Endothelial cell of umbilical vein (primary cell): Measurements from ENCODE around the gene TEAD4. TPM values are rescaled to one million over a fixed set of nuclear protein-coding genes. Genes with fewer than 3 reads are reported as not detected.

Source experiments
- BruUV-seq: library from RNA; stranded (reverse); fragments of 400-500 nt; replicated peaks from 2 replicates; lab custom pipeline; 2021; lab: Mats Ljungman, UMichigan
- CTCF ChIA-PET: fragments of 300-600, 350-600 bp; sonication (Branson Sonifier 250); formaldehyde crosslinking; loops from one replicate; lab custom pipeline; 2021; ENCODE audit warnings: antibody characterized with exemption, inconsistent platforms; lab: Charles Lee
- POLR2A ChIA-PET: fragments of 300-600, 350-600 bp; sonication (Branson Sonifier 250); formaldehyde crosslinking; loops from one replicate; lab custom pipeline; 2021; ENCODE audit warnings: antibody characterized with exemption, inconsistent platforms; lab: Charles Lee
- DNase-seq: peaks from one replicate; pipeline ENCODE4 v3.0.0-alpha.2; 2011; ENCODE audit warnings: low read depth, low spot score
- FAIRE-seq: peaks from 2 replicates; lab custom pipeline; 2011; peaks lifted over from hg19 to GRCh38; lab: Jason Lieb, UNC
- H2AFZ ChIP-seq: 2 replicates; pipeline ENCODE4 v1.6.0; 2012; ENCODE audit warnings: low read depth, low read length, control low read depth, inconsistent platforms
- H3K27ac ChIP-seq: 2 replicates; pipeline ENCODE4 v1.5.1; 2011; ENCODE audit warnings: low read depth, mild to moderate bottlenecking, control low read depth, low read length, moderate library complexity; ENCODE audit not compliant: insufficient read depth
- H3K27me3 ChIP-seq, 2 experiments: 2 replicates each; pipeline versions ENCODE4 v1.6.0 to v1.6.1; 2011; ENCODE audit warnings: low read length in 2 of 2, mixed read lengths in 1 of 2; ENCODE audit not compliant: control insufficient read depth in 2 of 2, insufficient read depth in 2 of 2
- H3K36me3 ChIP-seq, 2 experiments: 2 replicates in 1 of 2; 3 replicates in 1 of 2; pipeline ENCODE4 v1.5.1; 2011; ENCODE audit warnings: low read length in 2 of 2, mild to moderate bottlenecking in 1 of 2, moderate library complexity in 1 of 2; ENCODE audit not compliant: control insufficient read depth in 2 of 2, insufficient read depth in 2 of 2; ENCODE audit errors: extremely low read depth in 1 of 2
- H3K4me1 ChIP-seq: 3 replicates; pipeline ENCODE4 v1.5.1; 2011; ENCODE audit warnings: mild to moderate bottlenecking, low read length; ENCODE audit not compliant: control insufficient read depth, insufficient read depth; ENCODE audit errors: extremely low read depth
- H3K4me2 ChIP-seq: 2 replicates; pipeline ENCODE4 v1.6.1; 2011; ENCODE audit warnings: low read length, control low read depth, mixed read lengths; ENCODE audit not compliant: insufficient read depth
- H3K4me3 ChIP-seq, 3 experiments: fragments of 200-600 bp in 1 of 3; sonication (generic), shearing (Covaris generic) in 1 of 3; replicated peaks in 1 of 3; 2 replicates each; pipeline ENCODE4 v1.5.1; 2011 to 2016; ENCODE audit warnings: control low read depth in 3 of 3, low read length in 3 of 3, mild to moderate bottlenecking in 2 of 3, inconsistent platforms in 1 of 3, low read depth in 1 of 3, moderate library complexity in 1 of 3; ENCODE audit not compliant: insufficient read depth in 1 of 3
- H3K79me2 ChIP-seq: 2 replicates; pipeline ENCODE4 v1.6.0; 2012; ENCODE audit warnings: low read length, inconsistent platforms; ENCODE audit not compliant: control insufficient read depth, insufficient read depth
- H3K9ac ChIP-seq: replicated peaks from 2 replicates; pipeline ENCODE3; 2011; ENCODE audit warnings: low read length, control low read depth; ENCODE audit not compliant: insufficient read depth; ENCODE audit errors: extremely low read depth
- H3K9me1 ChIP-seq: replicated peaks from 3 replicates; pipeline ENCODE4 v1.6.0; 2011; ENCODE audit warnings: mild to moderate bottlenecking, low read length; ENCODE audit not compliant: control insufficient read depth, insufficient read depth; ENCODE audit errors: extremely low read depth
- H3K9me3 ChIP-seq: replicated peaks from 2 replicates; pipeline ENCODE4 v1.5.1; 2012; ENCODE audit warnings: low read length, inconsistent platforms; ENCODE audit not compliant: control insufficient read depth, insufficient read depth
- H4K20me1 ChIP-seq: replicated peaks from 2 replicates; pipeline ENCODE3; 2011; ENCODE audit warnings: mild to moderate bottlenecking, low read length; ENCODE audit not compliant: control insufficient read depth, insufficient read depth; ENCODE audit errors: extremely low read depth
- EZH2 ChIP-seq: IDR thresholded peaks from 2 replicates; pipeline ENCODE4 v1.6.1; 2012; ENCODE audit warnings: borderline replicate concordance, low read depth, mild to moderate bottlenecking, moderate library complexity, low read length, inconsistent platforms; ENCODE audit not compliant: severe bottlenecking
- FOS ChIP-seq: IDR thresholded peaks from 2 replicates; pipeline ENCODE4 v1.6.1; 2011; ENCODE audit warnings: mild to moderate bottlenecking, low read length, moderate library complexity, borderline replicate concordance; ENCODE audit not compliant: insufficient read depth
- GATA2 ChIP-seq: IDR thresholded peaks from 2 replicates; pipeline ENCODE4 v1.7.0; 2011; ENCODE audit warnings: low read depth, mild to moderate bottlenecking, moderate library complexity, mixed read lengths, low read length; ENCODE audit not compliant: insufficient read length, insufficient read depth
- JUN ChIP-seq: IDR thresholded peaks from 2 replicates; pipeline ENCODE4 v1.6.1; 2011; ENCODE audit warnings: borderline replicate concordance, low read depth; ENCODE audit not compliant: insufficient read length, insufficient read depth
- MAX ChIP-seq: IDR thresholded peaks from 2 replicates; pipeline ENCODE4 v1.6.1; 2011; ENCODE audit not compliant: insufficient read depth, insufficient read length
- MYC ChIP-seq: IDR thresholded peaks from one replicate; pipeline ENCODE4 v1.6.1; 2011; ENCODE audit warnings: mild to moderate bottlenecking, low read depth, low read length
- POLR2A ChIP-seq: IDR thresholded peaks from 2 replicates; pipeline ENCODE4 v1.6.1; 2012; ENCODE audit warnings: low read depth, mild to moderate bottlenecking, control low read depth, low read length
- POLR2AphosphoS5 ChIP-seq: IDR thresholded peaks from 2 replicates; pipeline ENCODE4 v1.6.1; 2012; ENCODE audit warnings: low read depth, mild to moderate bottlenecking, control low read depth, low read length, moderate library complexity; ENCODE audit not compliant: insufficient read depth
- dilution Hi-C: fragments of 300-500 bp; cut with MboI; formaldehyde crosslinking; loops from one replicate; pipeline ENCODE4 v1.15.0; 2019; ENCODE audit warnings: low sequenced_read_pairs; ENCODE audit not compliant: extremely low pct_ligation_motif_present
- intact Hi-C: fragments of 100-400 bp; cut with micrococcal nuclease; formaldehyde crosslinking; loops from one replicate; pipeline ENCODE4 v1.10.0; 2022
- polyA plus RNA-seq, 4 experiments: library from polyadenylated mRNA; depleted of rRNA in 3 of 4; stranded (reverse) in 3 of 4; unstranded in 1 of 4; fragments of >200 nt; gene quantifications; 2 replicates each; pipeline versions ENCODE4 v1.2.1 to v1.2.3, GENCODE V29; 2011 to 2012; ENCODE audit warnings: missing spikeins in 1 of 4
- total RNA-seq: library from RNA; stranded (reverse); gene quantifications from 2 replicates; pipeline ENCODE4 v1.2.3, GENCODE V29; 2021

Gene TEAD4
- total and polyA plus RNA-seq, 2 donors (not counting 3 experiments of a cell fraction or from before 2014, with no cell fraction given) = 34.4 to 46.0 TPM

- no peak for DNase-seq
- Histone ChIP-seq H3K4me3 (no peak overlapping the region), H4K20me1 (no peaks in the 10 kb centered on the region), H3K36me3 (peaks cover 4 to 23% of the 10 kb centered on the region in 2 experiments), H2AFZ (no peak overlapping the region), H3K79me2 (peaks cover 5% of the 10 kb centered on the region), H3K27ac (no peak overlapping the region), H3K9ac (no peak overlapping the region), H3K9me1 (peaks cover 4% of the 10 kb centered on the region), H3K4me2 (no peak overlapping the region), H3K9me3 (no peaks in the 10 kb centered on the region), H3K27me3 (no peaks in the 10 kb centered on the region), H3K4me1 (peaks cover 9% of the 10 kb centered on the region)
- no peak for TF ChIP-seq JUN
- TF ChIP-seq EZH2 = no peak
- TF ChIP-seq MYC = no peak
- TF ChIP-seq MAX = no peak
- intact Hi-C loops = no loop called here
- dilution Hi-C loops = no loop called here
- POLR2A ChIA-PET = no interaction called here
- FAIRE-seq = no peak
- CTCF ChIA-PET = interaction anchor here (0.7 to 1.5 kb wide), 3 partner anchors 10 to 118 kb away, joined by 3 to 5 read pairs (median 3); no protein-coding TSS in a partner anchor
- BruUV-seq = no TSS peak
Observed at GRCh38 chr12:2924019-2924418, 35.2 kb upstream of the TEAD4 start.

GRCh38 chr12:2925322-2925995, 33.7 kb upstream of the TEAD4 start:
- H3K9ac ChIP-seq = no peak overlapping the region
- TF ChIP-seq EZH2 (no peak), POLR2AphosphoS5 (no peak), GATA2 (no peak), MAX (no peak), POLR2A (no peak), MYC (no peak), FOS (peak; percentile 23)
- H3K4me3 ChIP-seq = no peak overlapping the region
- H3K4me2 ChIP-seq = no peak overlapping the region
- POLR2A ChIA-PET = no interaction called here
- no peaks in the 10 kb centered on the region for H3K27me3 ChIP-seq
- DNase-seq = no peak
- H2AFZ ChIP-seq = no peak overlapping the region
- no TSS peak for BruUV-seq
- no peaks in the 10 kb centered on the region for H4K20me1 ChIP-seq
- H3K36me3 ChIP-seq = peaks cover 4 to 23% of the 10 kb centered on the region in 2 experiments
- H3K4me1 ChIP-seq = peaks cover under 1% of the 10 kb centered on the region
- H3K9me3 ChIP-seq = no peaks in the 10 kb centered on the region
- dilution Hi-C loops (no loop called here), intact Hi-C loops (no loop called here)
- CTCF ChIA-PET = interaction anchor here (0.6 to 1.5 kb wide), 3 partner anchors 19 to 116 kb away, joined by 3 to 5 read pairs (median 4); no protein-coding TSS in a partner anchor
- H3K79me2 ChIP-seq = peaks cover 2% of the 10 kb centered on the region
- H3K27ac ChIP-seq = no peak overlapping the region
- peaks cover 4% of the 10 kb centered on the region for H3K9me1 ChIP-seq
- FAIRE-seq = peak; percentile 15
